DND-41 (cell line): Measurements from ENCODE around the gene ERC1.

Experiments used
- ATAC-seq: fragments of 200-7000 bp; cut with Tn5 transposase; 3 replicates; pipeline ENCODE4 v1.9.1; 2021; ENCODE audit warnings: low read depth; ENCODE audit not compliant: insufficient read depth
- DNase-seq: peaks from one replicate; pipeline ENCODE4 v3.0.0-alpha.2; 2020
- H2AFZ ChIP-seq: 2 replicates; pipeline ENCODE4 v1.6.0; 2012; ENCODE audit warnings: low read depth, low read length
- H3K27ac ChIP-seq: 2 replicates; pipeline ENCODE4 v1.5.1; 2012; ENCODE audit warnings: low read length, inconsistent platforms
- H3K27me3 ChIP-seq: fragments of 200-600 bp; sonication (generic); 2 replicates; pipeline ENCODE4 v1.6.0; 2012; ENCODE audit warnings: low read length, mild to moderate bottlenecking, inconsistent platforms; ENCODE audit not compliant: insufficient read depth, poor library complexity
- H3K36me3 ChIP-seq: 2 replicates; pipeline ENCODE4 v1.5.1; 2012; ENCODE audit warnings: low read length, inconsistent platforms; ENCODE audit not compliant: insufficient read depth
- H3K4me1 ChIP-seq: 2 replicates; pipeline ENCODE4 v1.5.1; 2012; ENCODE audit warnings: mild to moderate bottlenecking, low read length; ENCODE audit not compliant: insufficient read depth
- H3K4me2 ChIP-seq: 2 replicates; pipeline ENCODE4 v1.6.0; 2012; ENCODE audit warnings: mild to moderate bottlenecking, moderate library complexity, low read length, inconsistent platforms; ENCODE audit not compliant: insufficient read depth
- H3K4me3 ChIP-seq, 2 experiments: fragments of 200-600 bp in 1 of 2; shearing (Covaris generic) in 1 of 2; 2 replicates each; pipeline ENCODE4 v1.5.1; 2012 to 2016; ENCODE audit warnings: inconsistent platforms in 2 of 2, low read length in 2 of 2, mild to moderate bottlenecking in 2 of 2, low read depth in 1 of 2, moderate library complexity in 1 of 2
- H3K79me2 ChIP-seq: 2 replicates; pipeline ENCODE4 v1.6.0; 2012; ENCODE audit warnings: low read length, inconsistent platforms; ENCODE audit not compliant: insufficient read depth
- H3K9ac ChIP-seq: 2 replicates; pipeline ENCODE4 v1.6.0; 2012; ENCODE audit warnings: low read depth, mild to moderate bottlenecking, inconsistent platforms, low read length, moderate library complexity
- H3K9me3 ChIP-seq: 2 replicates; pipeline ENCODE4 v1.5.1; 2012; ENCODE audit warnings: low read length, moderate library complexity, mild to moderate bottlenecking, inconsistent platforms; ENCODE audit not compliant: insufficient read depth, severe bottlenecking
- H4K20me1 ChIP-seq: 2 replicates; pipeline ENCODE4 v1.6.0; 2012; ENCODE audit warnings: low read length; ENCODE audit not compliant: insufficient read depth
- EZH2 ChIP-seq: IDR thresholded peaks from 3 replicates; pipeline ENCODE4 v1.6.1; 2012; ENCODE audit warnings: borderline replicate concordance, low read depth, mild to moderate bottlenecking, moderate library complexity, low read length, inconsistent platforms; ENCODE audit not compliant: severe bottlenecking
- TF ChIP-seq, protein P1 (sequence below): IDR thresholded peaks from 2 replicates; pipeline ENCODE4 v1.5.1; 2012; ENCODE audit warnings: borderline replicate concordance, low read length, moderate library complexity, mild to moderate bottlenecking; ENCODE audit not compliant: poor library complexity, severe bottlenecking; ENCODE audit errors: extremely low read depth

The ERC1 gene

GRCh38 chr12:1504304-1504894, 513.4 kb downstream of the ERC1 start:
- no peak overlapping the region for H3K9ac ChIP-seq
- no peak for TF ChIP-seq EZH2
- TF ChIP-seq, protein P1, sequence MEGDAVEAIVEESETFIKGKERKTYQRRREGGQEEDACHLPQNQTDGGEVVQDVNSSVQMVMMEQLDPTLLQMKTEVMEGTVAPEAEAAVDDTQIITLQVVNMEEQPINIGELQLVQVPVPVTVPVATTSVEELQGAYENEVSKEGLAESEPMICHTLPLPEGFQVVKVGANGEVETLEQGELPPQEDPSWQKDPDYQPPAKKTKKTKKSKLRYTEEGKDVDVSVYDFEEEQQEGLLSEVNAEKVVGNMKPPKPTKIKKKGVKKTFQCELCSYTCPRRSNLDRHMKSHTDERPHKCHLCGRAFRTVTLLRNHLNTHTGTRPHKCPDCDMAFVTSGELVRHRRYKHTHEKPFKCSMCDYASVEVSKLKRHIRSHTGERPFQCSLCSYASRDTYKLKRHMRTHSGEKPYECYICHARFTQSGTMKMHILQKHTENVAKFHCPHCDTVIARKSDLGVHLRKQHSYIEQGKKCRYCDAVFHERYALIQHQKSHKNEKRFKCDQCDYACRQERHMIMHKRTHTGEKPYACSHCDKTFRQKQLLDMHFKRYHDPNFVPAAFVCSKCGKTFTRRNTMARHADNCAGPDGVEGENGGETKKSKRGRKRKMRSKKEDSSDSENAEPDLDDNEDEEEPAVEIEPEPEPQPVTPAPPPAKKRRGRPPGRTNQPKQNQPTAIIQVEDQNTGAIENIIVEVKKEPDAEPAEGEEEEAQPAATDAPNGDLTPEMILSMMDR, result no peak
- H3K36me3 ChIP-seq, result no peaks in the 10 kb centered on the region
- H3K4me3 ChIP-seq, result no peak overlapping the region
- no peak overlapping the region for H3K27ac ChIP-seq
- ATAC-seq, result no peak; the same call in 2 of the 3 replicates
- no peak for DNase-seq
- peak overlapping the region; percentile 32; the same call in 1 of the 2 replicates for H3K4me2 ChIP-seq
- no peaks in the 10 kb centered on the region for H3K79me2 ChIP-seq
- H2AFZ ChIP-seq, result no peak overlapping the region
- no peaks in the 10 kb centered on the region for H3K9me3 ChIP-seq
- no peaks in the 10 kb centered on the region for H4K20me1 ChIP-seq
- H3K4me1 ChIP-seq, result 0 out of 2 replicates have a peak, but pooled peaks cover 3% of the 10 kb centered on the region
- peaks cover 15% of the 10 kb centered on the region for H3K27me3 ChIP-seq

GRCh38 chr12:1504895-1505311, 513.9 kb downstream of the ERC1 start:
- Histone ChIP-seq H3K4me3 (no peak overlapping the region), H3K36me3 (no peaks in the 10 kb centered on the region), H4K20me1 (no peaks in the 10 kb centered on the region), H3K9me3 (no peaks in the 10 kb centered on the region), H2AFZ (no peak overlapping the region), H3K27me3 (peaks cover 15% of the 10 kb centered on the region), H3K79me2 (no peaks in the 10 kb centered on the region), H3K9ac (no peak overlapping the region), H3K4me1 (0 out of 2 replicates have a peak, but pooled peaks cover 3% of the 10 kb centered on the region), H3K4me2 (0 out of 2 replicates have a peak overlapping the region, but pooled peaks have one; percentile 32), H3K27ac (no peak overlapping the region)
- TF ChIP-seq EZH2, result no peak
- TF ChIP-seq, protein P1, result no peak
- no peak for ATAC-seq
- DNase-seq, result no peak

DNA sequence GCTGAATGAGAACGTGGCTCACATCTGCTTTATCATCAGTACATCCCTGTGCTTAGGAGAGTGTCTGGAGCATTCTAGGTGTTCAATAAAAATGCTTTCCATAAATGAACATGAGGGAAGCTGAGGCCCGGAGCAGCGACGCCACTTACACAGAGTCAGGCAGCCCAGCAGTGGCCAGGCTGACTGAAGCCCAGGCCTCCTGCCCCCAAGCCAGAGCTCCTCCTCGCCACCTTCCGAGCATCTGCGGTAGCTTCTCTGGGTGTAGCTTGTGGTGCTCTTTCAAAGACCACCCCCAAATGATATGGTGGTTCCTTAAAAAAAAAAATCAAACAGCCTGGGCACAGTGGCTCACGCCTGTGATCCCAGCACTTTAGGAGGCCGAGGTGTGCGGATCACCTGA, 514.6 kb downstream of the ERC1 start:
- H3K27me3 ChIP-seq, result peaks cover 15% of the 10 kb centered on the region
- no peak overlapping the region for H3K9ac ChIP-seq
- DNase-seq, result no peak
- no peaks in the 10 kb centered on the region for H4K20me1 ChIP-seq
- no peaks in the 10 kb centered on the region for H3K9me3 ChIP-seq
- no peak overlapping the region for H2AFZ ChIP-seq
- no peak overlapping the region for H3K27ac ChIP-seq
- no peak overlapping the region for H3K4me2 ChIP-seq
- no peak for ATAC-seq
- no peak overlapping the region for H3K4me3 ChIP-seq
- no peaks in the 10 kb centered on the region for H3K36me3 ChIP-seq
- TF ChIP-seq, protein P1, result no peak
- TF ChIP-seq EZH2, result no peak
- H3K4me1 ChIP-seq, result 0 out of 2 replicates have a peak, but pooled peaks cover 3% of the 10 kb centered on the region
- no peaks in the 10 kb centered on the region for H3K79me2 ChIP-seq

DNA sequence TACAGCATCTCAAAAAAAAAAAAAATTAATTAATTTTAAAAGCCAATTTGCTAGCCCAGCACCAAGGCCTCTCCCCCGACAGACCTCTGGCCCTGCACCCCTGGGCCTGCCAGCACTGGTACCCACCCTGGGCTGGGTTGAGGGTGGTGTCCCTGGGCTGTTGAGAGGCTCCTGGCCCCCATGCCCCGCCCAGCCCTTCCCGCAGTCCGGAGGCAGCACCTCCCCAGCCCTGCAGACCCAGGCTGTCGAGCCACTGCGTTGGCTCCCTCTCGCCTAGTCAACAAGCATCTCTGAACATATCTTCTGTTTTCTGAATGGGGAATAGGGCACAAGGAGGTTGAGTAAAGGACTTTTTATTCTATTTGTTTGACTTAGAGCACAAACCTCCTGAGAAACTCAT, 516.3 kb downstream of the ERC1 start:
- no peak for DNase-seq
- H3K79me2 ChIP-seq, result no peaks in the 10 kb centered on the region
- H3K9me3 ChIP-seq, result no peaks in the 10 kb centered on the region
- H3K4me2 ChIP-seq, result no peak overlapping the region
- no peak overlapping the region for H2AFZ ChIP-seq
- ATAC-seq, result no peak
- no peak overlapping the region for H3K27ac ChIP-seq
- H3K4me1 ChIP-seq, result 0 out of 2 replicates have a peak, but pooled peaks cover 3% of the 10 kb centered on the region
- TF ChIP-seq EZH2, result no peak
- TF ChIP-seq, protein P1, result no peak
- H3K9ac ChIP-seq, result no peak overlapping the region
- no peak overlapping the region for H3K4me3 ChIP-seq
- H4K20me1 ChIP-seq, result no peaks in the 10 kb centered on the region
- H3K27me3 ChIP-seq, result peaks cover 15% of the 10 kb centered on the region
- H3K36me3 ChIP-seq, result no peaks in the 10 kb centered on the region
